AG08396 (cell line): ENCODE results near the gene DPY19L3.

Source experiments
- DNase-seq: peaks from one replicate; pipeline ENCODE4 v3.0.0; 2012; ENCODE audit warnings: low spot score, mixed read lengths

The DPY19L3 gene

GRCh38 chr19:32519023-32519422, 113.5 kb downstream of the DPY19L3 start:
- no peak for DNase-seq

DNA sequence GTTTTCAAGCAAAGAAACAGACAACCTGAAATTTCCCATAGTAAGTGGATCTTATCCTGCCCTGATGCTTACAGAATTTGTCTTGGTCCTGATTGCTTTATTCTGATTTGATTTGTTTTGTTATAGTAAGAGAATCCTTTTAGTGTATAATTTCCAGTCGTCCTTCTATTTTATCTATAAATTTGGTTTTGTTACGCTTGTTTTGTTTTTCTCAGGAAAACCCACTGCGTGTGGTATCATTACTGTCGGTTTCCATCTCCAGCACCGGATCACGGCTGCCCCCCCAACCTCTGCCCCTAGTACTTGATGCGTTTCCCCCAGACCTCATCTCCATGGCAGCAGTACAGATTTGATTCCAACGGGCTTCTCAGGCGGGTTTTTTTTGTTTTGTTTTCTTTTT, 117.4 kb downstream of the DPY19L3 start:
- DNase-seq: no peak

DNA sequence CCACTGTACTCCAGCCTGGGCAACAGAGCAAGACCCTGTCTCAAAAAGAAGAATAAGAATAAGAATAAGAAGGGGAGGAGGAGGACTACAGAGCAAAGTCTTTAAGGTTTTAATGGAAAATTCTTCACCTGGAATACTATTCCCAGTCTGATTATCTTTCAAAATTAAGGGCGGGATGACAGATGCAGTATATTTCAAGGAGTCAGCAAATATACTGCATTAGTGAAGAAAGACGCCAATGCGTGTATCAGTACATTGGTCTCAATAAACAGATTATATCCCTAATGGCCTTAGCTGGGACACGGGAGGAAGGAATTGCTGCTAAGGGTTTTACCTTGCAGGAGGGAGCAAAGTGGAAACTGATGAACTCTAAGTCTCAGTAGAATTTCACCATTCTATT, 121.3 kb downstream of the DPY19L3 start:
- DNase-seq: no peak

GRCh38 chr19:32530773-32531172, 125.2 kb downstream of the DPY19L3 start:
- DNase-seq: no peak

- no peak for DNase-seq
Measured at GRCh38 chr19:32532233-32532632, 126.7 kb downstream of the DPY19L3 start.
